ENCODE data around the gene HOXA11.

DNA sequence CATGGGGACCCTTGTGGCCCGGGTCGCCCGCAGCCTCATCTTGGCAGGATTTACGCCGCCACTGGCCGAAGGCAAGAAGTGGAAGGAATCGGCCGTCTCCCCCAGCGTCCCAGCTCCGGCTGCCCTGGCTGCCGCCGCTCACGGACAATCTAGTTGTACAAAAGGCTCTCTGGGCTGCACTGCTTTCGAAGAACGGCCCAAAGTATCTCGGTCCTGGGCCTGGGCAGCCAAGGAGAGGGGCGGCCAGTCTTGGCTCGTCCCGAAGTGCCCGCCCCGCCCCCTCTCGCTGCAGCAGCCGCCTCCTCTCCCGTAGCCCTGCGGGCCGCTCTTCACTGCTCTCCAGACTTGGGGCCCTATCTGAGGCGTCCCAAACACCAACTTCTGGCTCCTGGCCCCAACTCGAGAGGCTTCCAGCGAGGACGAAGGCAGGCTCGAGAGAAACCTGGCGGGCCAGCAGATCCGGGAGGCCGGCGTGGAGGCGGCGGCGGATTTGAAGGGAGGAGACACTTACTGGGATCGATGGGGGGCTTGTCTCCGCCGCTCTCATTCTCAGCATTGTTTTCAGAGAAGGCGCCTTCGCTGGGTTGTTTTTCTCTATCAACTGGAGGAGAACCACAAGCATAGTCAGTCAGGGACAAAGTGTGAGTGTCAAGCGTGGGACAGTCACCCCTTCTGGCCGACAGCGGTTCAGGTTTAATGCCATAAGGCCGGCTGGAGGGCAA is 20.5 kb downstream of the HOXA11 start:
- TF ChIP-seq, protein P1, sequence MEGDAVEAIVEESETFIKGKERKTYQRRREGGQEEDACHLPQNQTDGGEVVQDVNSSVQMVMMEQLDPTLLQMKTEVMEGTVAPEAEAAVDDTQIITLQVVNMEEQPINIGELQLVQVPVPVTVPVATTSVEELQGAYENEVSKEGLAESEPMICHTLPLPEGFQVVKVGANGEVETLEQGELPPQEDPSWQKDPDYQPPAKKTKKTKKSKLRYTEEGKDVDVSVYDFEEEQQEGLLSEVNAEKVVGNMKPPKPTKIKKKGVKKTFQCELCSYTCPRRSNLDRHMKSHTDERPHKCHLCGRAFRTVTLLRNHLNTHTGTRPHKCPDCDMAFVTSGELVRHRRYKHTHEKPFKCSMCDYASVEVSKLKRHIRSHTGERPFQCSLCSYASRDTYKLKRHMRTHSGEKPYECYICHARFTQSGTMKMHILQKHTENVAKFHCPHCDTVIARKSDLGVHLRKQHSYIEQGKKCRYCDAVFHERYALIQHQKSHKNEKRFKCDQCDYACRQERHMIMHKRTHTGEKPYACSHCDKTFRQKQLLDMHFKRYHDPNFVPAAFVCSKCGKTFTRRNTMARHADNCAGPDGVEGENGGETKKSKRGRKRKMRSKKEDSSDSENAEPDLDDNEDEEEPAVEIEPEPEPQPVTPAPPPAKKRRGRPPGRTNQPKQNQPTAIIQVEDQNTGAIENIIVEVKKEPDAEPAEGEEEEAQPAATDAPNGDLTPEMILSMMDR (IDR thresholded peaks at IDR 0.05) = peak; percentile 15 to 38 (median 27)
- no peak for TF ChIP-seq POLR2A (IDR thresholded peaks at IDR 0.05)
- no peak for TF ChIP-seq POLR2AphosphoS5 (IDR thresholded peaks at IDR 0.05)
- TF ChIP-seq EP300 (IDR thresholded peaks at IDR 0.05; ENCODE audit: low read depth) = no peak
